Caco-2 (cell line): ENCODE data around the gene PALLD. TPM values are rescaled to one million over a fixed set of nuclear protein-coding genes. Genes with fewer than 3 reads are reported as not detected.

ENCODE experiments used
- BruUV-seq: library from RNA; stranded (reverse); fragments of 400-500 nt; replicated peaks from 2 replicates; lab custom pipeline; 2021; lab: Mats Ljungman, UMichigan
- CTCF ChIA-PET: fragments of 300-600 bp; sonication (Branson Sonifier 250); formaldehyde crosslinking; loops from one replicate; lab custom pipeline; 2022; ENCODE audit warnings: antibody characterized with exemption; lab: Charles Lee
- POLR2A ChIA-PET: fragments of 300-600 bp; sonication (Branson Sonifier 250); formaldehyde crosslinking; loops from one replicate; lab custom pipeline; 2022; ENCODE audit warnings: antibody characterized with exemption; lab: Charles Lee
- DNase-seq, 2 experiments: peaks; one replicate each; pipeline versions ENCODE4 v3.0.0 to v3.0.0-alpha.2; 2020 to 2022
- H3K27me3 ChIP-seq: replicated peaks from 2 replicates; pipeline ENCODE4 v1.6.0; 2011; ENCODE audit warnings: low read length; ENCODE audit not compliant: control insufficient read depth, insufficient read depth
- H3K36me3 ChIP-seq: 2 replicates; pipeline ENCODE4 v1.5.1; 2011; ENCODE audit warnings: low read length; ENCODE audit not compliant: control insufficient read depth, insufficient read depth
- H3K4me1 ChIP-seq: fragments of 250-450 bp; sonication (Bioruptor Pico); 2 replicates; pipeline ENCODE4 v1.5.1; 2020; ENCODE audit warnings: mild to moderate bottlenecking
- H3K4me3 ChIP-seq: 2 replicates; pipeline ENCODE4 v1.5.1; 2011; ENCODE audit warnings: low read depth, mild to moderate bottlenecking, control low read depth, low read length
- H3K9me3 ChIP-seq: fragments of 250-450 bp; sonication (Bioruptor Pico); 2 replicates; pipeline ENCODE4 v1.5.1; 2020; ENCODE audit warnings: mild to moderate bottlenecking, moderate library complexity
- H3K27ac Mint-ChIP-seq: one replicate; pipeline ENCODE4 v1.8.0; 2022; ENCODE audit warnings: mixed read lengths; ENCODE audit not compliant: unreplicated experiment
- H3K27me3 Mint-ChIP-seq: one replicate; pipeline ENCODE4 v1.8.0; 2022; ENCODE audit warnings: mixed read lengths; ENCODE audit not compliant: insufficient read depth, unreplicated experiment
- H3K36me3 Mint-ChIP-seq: one replicate; pipeline ENCODE4 v1.8.0; 2022; ENCODE audit warnings: mild to moderate bottlenecking, mixed read lengths; ENCODE audit not compliant: insufficient read depth, unreplicated experiment
- H3K4me1 Mint-ChIP-seq: one replicate; pipeline ENCODE4 v1.8.0; 2022; ENCODE audit warnings: low read depth, mixed read lengths; ENCODE audit not compliant: unreplicated experiment
- H3K4me3 Mint-ChIP-seq: one replicate; pipeline ENCODE4 v1.8.0; 2022; ENCODE audit warnings: mild to moderate bottlenecking, moderate library complexity, mixed read lengths; ENCODE audit not compliant: unreplicated experiment
- H3K9me3 Mint-ChIP-seq: one replicate; pipeline ENCODE4 v1.8.0; 2022; ENCODE audit warnings: mixed read lengths; ENCODE audit not compliant: unreplicated experiment
- CTCF ChIP-seq, 2 experiments: fragments of 200-600 bp in 1 of 2; IDR thresholded peaks; 1 replicate in 1 of 2; 2 replicates in 1 of 2; pipeline versions ENCODE4 v1.5.1 to v1.8.0; 2011 to 2022; ENCODE audit warnings: antibody characterized with exemption in 1 of 2, control low read depth in 1 of 2, inconsistent platforms in 1 of 2, low read depth in 1 of 2, low read length in 1 of 2, mild to moderate bottlenecking in 1 of 2, moderate library complexity in 1 of 2; ENCODE audit not compliant: insufficient read depth in 1 of 2, severe bottlenecking in 1 of 2, unreplicated experiment in 1 of 2
- intact Hi-C: fragments of 100-400 bp; cut with micrococcal nuclease; formaldehyde crosslinking; loops from one replicate; pipeline ENCODE4 v1.10.0; 2022; ENCODE audit not compliant: unreplicated experiment
- total RNA-seq: library from RNA; stranded (reverse); gene quantifications from 2 replicates; pipeline ENCODE4 v1.2.3, GENCODE V29; 2022

Gene PALLD
- total RNA-seq, 1 experiment from 2014 or later = 12.3 TPM

- Histone ChIP-seq H3K27me3 (peaks cover 2% of the 10 kb centered on the region; the same call in 1 of the 2 replicates), H3K36me3 (no peaks in the 10 kb centered on the region), H3K4me3 (no peak overlapping the region), H3K4me1 (no peaks in the 10 kb centered on the region), H3K9me3 (no peaks in the 10 kb centered on the region)
- no TSS peak for BruUV-seq
- Mint-ChIP-seq H3K27ac (no peak overlapping the region), H3K36me3 (no peaks in the 10 kb centered on the region), H3K27me3 (peaks cover 14% of the 10 kb centered on the region), H3K9me3 (no peaks in the 10 kb centered on the region), H3K4me1 (peaks cover 6% of the 10 kb centered on the region), H3K4me3 (peak overlapping the region; percentile 75)
- intact Hi-C loops = loop anchor here (5.0 kb wide), 2 partner anchors 45 to 450 kb away; no protein-coding TSS in a partner anchor
- ChIA-PET POLR2A (no interaction called here), CTCF (interaction anchor here (0.6 to 0.7 kb wide), 3 partner anchors 47 to 282 kb away, joined by 3 to 7 read pairs (median 3); no protein-coding TSS in a partner anchor)
- no peak for DNase-seq
- TF ChIP-seq CTCF (IDR thresholded peaks at IDR 0.05; ENCODE audit: insufficient read depth in 1 of 2, low read depth in 1 of 2, low read length in 1 of 2, severe bottlenecking in 1 of 2, unreplicated experiment in 1 of 2) = no peak
Measured at GRCh38 chr4:168632301-168632725, 135.5 kb downstream of the PALLD start.

- Mint-ChIP-seq H3K27me3 (peaks cover 14% of the 10 kb centered on the region), H3K36me3 (no peaks in the 10 kb centered on the region), H3K4me3 (no peak overlapping the region), H3K27ac (no peak overlapping the region), H3K9me3 (no peaks in the 10 kb centered on the region), H3K4me1 (peaks cover 6% of the 10 kb centered on the region)
- CTCF ChIA-PET = interaction anchor here (0.6 kb wide), 2 partner anchors 47 to 254 kb away, joined by 3 to 7 read pairs; no protein-coding TSS in a partner anchor
- Histone ChIP-seq H3K36me3 (no peaks in the 10 kb centered on the region), H3K4me1 (no peaks in the 10 kb centered on the region), H3K9me3 (no peaks in the 10 kb centered on the region), H3K4me3 (no peak overlapping the region), H3K27me3 (peaks cover 2% of the 10 kb centered on the region; the same call in 1 of the 2 replicates)
- BruUV-seq = no TSS peak
- no peak for DNase-seq
- intact Hi-C loops = loop anchor here (5.0 kb wide), 2 partner anchors 46 to 451 kb away; no protein-coding TSS in a partner anchor
- TF ChIP-seq CTCF (IDR thresholded peaks at IDR 0.05; ENCODE audit: insufficient read depth in 1 of 2, low read depth in 1 of 2, low read length in 1 of 2, severe bottlenecking in 1 of 2, unreplicated experiment in 1 of 2) = no peak
- POLR2A ChIA-PET = no interaction called here
Measured at GRCh38 chr4:168633064-168633463, 136.2 kb downstream of the PALLD start.

- H3K27me3 ChIP-seq = peaks cover 2% of the 10 kb centered on the region; the same call in 1 of the 2 replicates
- Mint-ChIP-seq H3K27me3 (peaks cover 14% of the 10 kb centered on the region), H3K27ac (no peak overlapping the region), H3K4me1 (peaks cover 6% of the 10 kb centered on the region), H3K4me3 (no peak overlapping the region), H3K36me3 (no peaks in the 10 kb centered on the region), H3K9me3 (no peaks in the 10 kb centered on the region)
- BruUV-seq = no TSS peak
- no peaks in the 10 kb centered on the region for H3K36me3 ChIP-seq
- DNase-seq = no peak
- no peaks in the 10 kb centered on the region for H3K4me1 ChIP-seq
- H3K4me3 ChIP-seq = no peak overlapping the region
- no peak for TF ChIP-seq CTCF (IDR thresholded peaks at IDR 0.05; ENCODE audit: insufficient read depth in 1 of 2, low read depth in 1 of 2, low read length in 1 of 2, severe bottlenecking in 1 of 2, unreplicated experiment in 1 of 2)
- ChIA-PET POLR2A (no interaction called here), CTCF (no interaction called here)
- intact Hi-C loops = loop anchor here (5.0 kb wide), 2 partner anchors 46 to 451 kb away; no protein-coding TSS in a partner anchor
- no peaks in the 10 kb centered on the region for H3K9me3 ChIP-seq
Measured at GRCh38 chr4:168633496-168633895, 136.6 kb downstream of the PALLD start.
